Epidermal melanocyte (primary cell): ENCODE measurements around the gene CMTR2.
A peak's percentile ranks its signal among the peaks of the same experiment; 100 is the strongest.
"Not testable (repeated sequence)": the region's sequence is repeated elsewhere in the genome, so short reads cannot be mapped to it uniquely, and the experiment has no call there.

Experiments used
- DNase-seq: peaks from one replicate; pipeline ENCODE4 v3.0.0; 2011; ENCODE audit warnings: low spot score; ENCODE audit not compliant: insufficient read length

Gene CMTR2

DNA sequence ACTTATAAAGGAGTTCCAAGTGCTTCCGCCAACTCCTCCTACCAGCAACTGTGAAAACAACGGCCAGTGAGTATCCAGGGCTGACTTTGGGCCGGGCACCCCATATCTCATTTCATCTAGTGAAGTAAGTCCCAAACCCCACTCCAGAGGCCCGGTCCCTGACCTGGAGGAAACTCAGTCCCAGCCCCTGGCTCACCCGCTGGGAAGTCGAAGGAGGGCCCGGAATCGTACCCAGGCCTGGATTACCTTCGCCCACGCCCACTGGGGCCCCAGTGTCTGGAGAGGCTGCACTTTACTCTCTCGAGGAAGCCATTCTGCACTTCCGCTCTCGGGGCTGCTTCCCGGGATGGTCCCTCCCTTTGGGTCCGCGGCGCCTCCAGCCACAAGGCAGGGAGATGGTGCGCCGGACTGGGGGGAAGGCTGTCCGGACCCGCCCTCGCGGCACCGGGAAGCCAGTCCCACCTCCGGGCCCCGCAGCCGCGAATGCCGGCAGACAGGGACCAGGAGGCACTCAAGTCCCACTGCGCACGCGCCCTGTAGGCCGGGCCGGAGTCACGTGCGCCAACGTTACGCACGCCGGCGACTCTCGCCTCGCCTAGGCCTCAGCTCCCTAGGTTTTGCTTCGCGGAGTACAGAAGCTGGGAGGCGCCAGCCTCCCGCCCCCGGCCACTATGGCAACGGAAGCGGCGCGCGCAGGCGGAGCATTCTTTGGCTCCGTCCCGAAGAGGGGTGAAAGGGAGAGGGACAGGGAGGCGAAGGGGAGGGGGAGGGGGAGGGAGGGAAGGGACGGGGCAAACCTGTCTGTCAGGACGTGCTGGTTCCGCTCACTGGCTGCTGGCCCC, at the start of gene CMTR2:
Gene CMTR2, minus strand, starts transcription at position 513 of the 842 bp plus-strand sequence. CDS start 3,482 bp downstream, outside the sequence.
- peak; percentile 92 for DNase-seq

GRCh38 chr16:71338632-71339031, 49.4 kb upstream of the CMTR2 start:
- no peak for DNase-seq

DNA sequence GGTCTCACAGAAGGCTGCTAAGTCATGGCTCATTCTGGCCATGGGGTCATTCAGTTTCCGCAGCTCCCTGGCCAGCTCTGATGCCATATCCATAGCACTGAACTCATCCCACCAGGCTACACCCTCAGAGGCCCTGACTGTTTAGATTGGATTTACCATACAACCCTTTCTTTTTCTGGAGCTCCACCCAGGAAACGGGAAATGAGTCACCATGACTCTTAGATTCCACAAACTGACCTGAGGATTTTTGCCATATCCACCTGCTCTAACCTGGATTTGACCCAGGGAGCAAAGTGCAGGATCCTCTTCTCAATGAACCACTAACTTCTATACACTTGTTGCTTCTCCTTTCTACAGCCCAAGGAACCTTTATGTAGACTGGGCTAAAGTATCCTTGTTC, 49.0 kb upstream of the CMTR2 start:
- no peak for DNase-seq

GRCh38 chr16:71337631-71338030, 48.4 kb upstream of the CMTR2 start:
- no peak for DNase-seq

DNA sequence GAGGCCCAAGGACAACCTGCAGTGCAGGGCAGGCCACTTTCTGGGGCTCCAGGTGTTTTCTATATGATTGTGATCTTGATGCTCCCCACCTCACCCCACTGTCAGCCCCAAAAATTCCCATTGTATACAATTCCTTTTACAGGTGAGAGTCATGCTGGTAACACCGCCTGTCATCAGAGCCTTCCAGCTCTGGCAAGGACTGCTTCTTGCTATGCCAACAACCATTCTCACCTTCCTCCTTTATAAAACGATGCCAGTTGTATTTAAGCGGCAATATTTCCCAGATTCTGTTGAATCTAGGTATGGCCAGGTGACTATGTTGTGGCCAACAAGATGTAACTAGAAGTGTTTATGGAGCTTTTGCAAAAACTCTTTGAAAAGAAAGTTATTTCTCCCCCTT, 38.9 kb upstream of the CMTR2 start:
- DNase-seq: no peak

DNA sequence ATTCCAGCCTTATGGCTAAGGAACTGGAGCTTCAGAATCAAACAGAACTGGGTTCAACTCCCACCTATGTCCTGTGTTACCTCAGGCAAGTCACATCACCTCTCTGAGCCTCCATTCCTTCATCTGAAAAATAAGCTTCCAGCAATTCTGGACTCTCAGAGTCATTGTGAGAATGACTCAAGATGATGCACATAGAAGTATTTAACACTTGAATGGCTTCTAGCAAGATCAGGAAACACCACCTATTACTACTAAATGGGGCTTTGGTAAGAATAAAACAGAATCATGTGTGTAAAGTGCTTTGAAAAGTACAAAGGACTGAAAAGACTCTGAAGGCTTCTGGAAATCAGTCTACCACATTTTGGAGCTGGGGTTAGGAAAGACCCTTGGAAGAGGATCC, 38.5 kb upstream of the CMTR2 start:
- DNase-seq: no peak

DNA sequence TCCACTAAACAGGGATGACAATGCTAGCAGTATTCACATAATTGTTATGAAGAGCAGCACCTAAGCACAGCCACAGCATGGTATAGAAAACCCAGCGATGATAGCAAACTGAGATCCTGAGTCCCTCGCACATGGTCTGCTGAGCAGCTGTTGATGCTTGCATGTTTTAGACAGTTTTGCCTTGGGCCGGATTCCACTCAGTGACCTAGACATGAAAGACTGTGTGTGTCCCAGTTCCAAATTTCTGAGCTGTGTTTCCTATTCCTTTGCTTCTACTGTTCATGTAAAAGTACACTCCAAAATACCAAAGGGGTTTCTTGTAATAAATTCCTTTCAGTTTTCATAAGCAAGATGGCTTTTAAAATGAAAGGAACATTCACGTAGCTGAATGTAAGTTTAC, 30.8 kb upstream of the CMTR2 start:
- DNase-seq: no peak

DNA sequence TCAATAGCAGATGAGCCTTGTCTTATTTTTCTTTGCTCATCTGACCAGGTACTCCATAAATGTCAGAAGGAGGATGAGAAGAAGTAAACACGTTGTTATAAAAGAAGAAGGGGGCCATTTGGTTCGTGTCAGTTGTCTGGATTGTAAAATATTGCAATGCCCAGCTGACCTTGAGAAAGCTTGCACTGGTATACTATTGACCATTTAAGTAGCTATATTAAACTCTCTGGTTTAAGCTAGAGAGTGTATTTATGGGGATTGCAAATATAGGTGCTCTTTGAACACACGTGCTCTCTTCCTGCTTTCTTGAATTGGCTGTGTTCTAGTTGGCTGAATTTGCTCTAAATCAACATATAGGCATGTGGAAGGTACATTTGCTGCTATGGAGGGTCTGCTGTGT, 26.1 kb upstream of the CMTR2 start:
- DNase-seq: no peak

GRCh38 chr16:71313591-71313990, 24.4 kb upstream of the CMTR2 start:
- DNase-seq: not testable (repeated sequence)

GRCh38 chr16:71311553-71312158, 22.5 kb upstream of the CMTR2 start:
- DNase-seq: no peak

- DNase-seq: no peak
Measured at GRCh38 chr16:71303938-71304337, 14.7 kb upstream of the CMTR2 start.

- no peak for DNase-seq
Measured at GRCh38 chr16:71297341-71297634, 8.1 kb upstream of the CMTR2 start.

GRCh38 chr16:71296584-71297340, 7.6 kb upstream of the CMTR2 start:
- no peak for DNase-seq

GRCh38 chr16:71295950-71296349, 6.7 kb upstream of the CMTR2 start:
- no peak for DNase-seq

- no peak for DNase-seq
Measured at GRCh38 chr16:71293919-71294318, 4.7 kb upstream of the CMTR2 start.

DNA sequence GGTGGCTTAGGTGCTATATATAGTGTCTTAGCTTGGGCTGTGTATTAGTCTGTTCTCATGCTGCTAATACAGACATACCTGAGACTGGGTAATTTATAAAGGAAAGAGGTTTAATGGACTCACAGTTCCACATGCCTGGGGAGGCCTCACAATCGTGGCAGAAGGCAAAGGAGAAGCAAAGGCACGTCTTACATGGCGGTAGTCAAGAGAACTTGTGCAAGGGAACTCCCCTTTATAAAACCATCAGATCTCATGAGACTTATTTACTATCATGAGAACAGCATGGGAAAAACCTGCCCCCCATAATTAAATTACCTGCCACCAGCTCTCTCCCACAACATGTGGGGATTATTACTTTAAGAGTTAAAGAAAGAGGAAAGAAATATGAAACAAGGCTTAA, 2.9 kb upstream of the CMTR2 start:
- DNase-seq: not testable (repeated sequence)

DNA sequence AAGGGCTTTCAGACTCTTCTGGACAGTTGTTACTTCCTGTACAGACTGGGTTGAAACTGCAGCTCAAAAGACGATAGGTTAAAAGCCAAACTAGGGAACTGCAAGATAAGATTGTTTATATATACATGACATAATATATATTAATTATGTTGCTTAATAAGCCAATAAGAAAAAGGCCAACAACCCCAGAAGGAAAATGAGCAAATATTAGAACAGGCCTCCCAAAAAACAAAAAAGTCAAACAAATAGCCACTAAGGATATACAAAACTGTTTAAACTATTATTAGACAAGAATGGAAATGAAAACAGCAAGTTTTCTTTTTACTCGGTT, 495 bp upstream of the CMTR2 start:
- DNase-seq: no peak

- DNase-seq: no peak
Measured at GRCh38 chr16:71288570-71288889, 672 bp downstream of the CMTR2 start.

DNA sequence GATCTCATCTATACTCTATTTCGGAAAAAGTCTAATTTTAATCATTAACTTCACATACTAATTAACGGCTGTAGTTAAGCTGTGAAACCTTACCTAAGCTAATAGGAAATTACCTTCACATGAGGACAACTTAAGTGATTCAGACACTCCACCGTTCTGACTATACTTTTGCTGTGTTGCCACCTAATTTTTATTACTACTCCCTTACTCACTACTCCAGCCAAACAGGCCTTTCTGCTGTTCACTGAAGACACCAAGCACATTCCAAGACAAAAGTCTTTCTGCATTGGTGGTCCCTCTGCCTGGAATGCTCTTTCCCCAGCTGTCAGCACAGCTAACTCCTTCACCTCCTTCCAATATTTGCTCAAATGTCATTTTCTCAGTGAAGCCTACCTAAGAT, 1.3 kb downstream of the CMTR2 start:
- DNase-seq: no peak

GRCh38 chr16:71287454-71287853, 1.7 kb downstream of the CMTR2 start:
- no peak for DNase-seq

DNA sequence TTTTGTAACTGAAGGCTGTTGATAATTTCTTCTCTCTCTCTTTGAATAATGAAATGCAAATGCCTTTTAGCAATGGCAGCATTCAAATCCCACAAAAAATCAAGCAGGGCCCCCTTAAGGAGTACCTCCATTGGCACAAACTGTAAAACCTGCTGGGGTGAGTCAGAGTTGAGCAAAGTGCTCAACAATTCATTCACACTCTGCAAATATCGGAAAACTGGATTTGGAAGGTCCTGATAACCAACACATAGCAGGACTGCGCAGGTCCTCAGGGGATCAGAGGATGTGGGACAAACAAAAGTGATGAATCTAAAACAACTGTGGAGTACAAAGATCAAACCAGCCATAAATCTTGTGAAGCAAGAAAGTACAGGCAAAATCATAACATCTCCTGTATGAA, 5.6 kb downstream of the CMTR2 start:
- no peak for DNase-seq

DNA sequence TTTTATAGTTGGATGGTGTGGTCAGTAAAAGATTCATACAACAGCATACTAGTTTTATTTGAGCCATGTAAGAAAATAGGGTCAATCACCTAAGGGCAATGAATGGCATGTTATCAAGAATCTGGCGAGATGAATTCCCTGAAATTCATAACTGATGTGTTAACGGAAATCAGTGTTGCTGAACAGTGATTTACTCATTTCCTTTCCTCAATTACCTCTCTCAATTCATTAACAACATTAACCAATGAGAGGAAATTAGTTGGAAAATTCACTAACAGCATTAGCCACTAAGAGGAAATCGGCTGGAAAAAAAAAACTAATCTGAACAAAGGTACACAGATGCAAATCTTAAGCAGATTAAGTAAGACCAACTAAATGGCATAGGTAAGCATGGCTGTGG, 6.3 kb downstream of the CMTR2 start:
- no peak for DNase-seq
